ENCODE data around the gene GPT2.

- TF ChIP-seq CTCF (IDR thresholded peaks at IDR 0.05; ENCODE audit: low read depth, low read length, poor library complexity, severe bottlenecking) (no peak), EZH2phosphoT487 (IDR thresholded peaks at IDR 0.05; ENCODE audit: borderline replicate concordance, low read length) (no peak)
Observed at GRCh38 chr16:46873201-46873600, 11.0 kb upstream of the GPT2 start.

Data from DOHH2 (cell line).